Progenitor cell of endocrine pancreas (in vitro differentiated cells): ENCODE data around the gene TCF20. TPM values are rescaled to one million over a fixed set of nuclear protein-coding genes. Genes with fewer than 3 reads are reported as not detected.
A peak's percentile ranks its signal among the peaks of the same experiment; 100 is the strongest.

Source experiments
- DNase-seq: peaks from one replicate; pipeline ENCODE4 v3.0.0; 2021; ENCODE audit warnings: low spot score; ENCODE audit not compliant: unreplicated experiment
- H3K27ac Mint-ChIP-seq: 2 replicates; pipeline ENCODE4 v1.8.0; 2021; ENCODE audit warnings: mild to moderate bottlenecking, moderate library complexity, mixed read lengths
- H3K27me3 Mint-ChIP-seq: 2 replicates; pipeline ENCODE4 v1.8.0; 2021; ENCODE audit warnings: mixed read lengths
- H3K36me3 Mint-ChIP-seq: 2 replicates; pipeline ENCODE4 v1.8.0; 2022; ENCODE audit warnings: mixed read lengths; ENCODE audit not compliant: insufficient read depth
- H3K4me1 Mint-ChIP-seq: 2 replicates; pipeline ENCODE4 v1.8.0; 2021; ENCODE audit warnings: low read depth, mixed read lengths
- H3K4me3 Mint-ChIP-seq: 2 replicates; pipeline ENCODE4 v1.8.0; 2021; ENCODE audit warnings: low read depth, mild to moderate bottlenecking, moderate library complexity, mixed read lengths
- H3K9me3 Mint-ChIP-seq: 2 replicates; pipeline ENCODE4 v1.8.0; 2021; ENCODE audit warnings: low read depth, mixed read lengths
- total RNA-seq: library from RNA; stranded (reverse); gene quantifications from 2 replicates; pipeline ENCODE4 v1.2.1, GENCODE V29; 2021
- TF ChIP-seq, protein P1 (sequence below): fragments of 200-600 bp; sonication (generic); IDR thresholded peaks from one replicate; pipeline ENCODE4 v1.5.0; 2021; ENCODE audit warnings: antibody characterized with exemption, mild to moderate bottlenecking; ENCODE audit not compliant: unreplicated experiment

TCF20 gene
- total RNA-seq, 1 donor from 2014 or later: 68.5 TPM

DNA sequence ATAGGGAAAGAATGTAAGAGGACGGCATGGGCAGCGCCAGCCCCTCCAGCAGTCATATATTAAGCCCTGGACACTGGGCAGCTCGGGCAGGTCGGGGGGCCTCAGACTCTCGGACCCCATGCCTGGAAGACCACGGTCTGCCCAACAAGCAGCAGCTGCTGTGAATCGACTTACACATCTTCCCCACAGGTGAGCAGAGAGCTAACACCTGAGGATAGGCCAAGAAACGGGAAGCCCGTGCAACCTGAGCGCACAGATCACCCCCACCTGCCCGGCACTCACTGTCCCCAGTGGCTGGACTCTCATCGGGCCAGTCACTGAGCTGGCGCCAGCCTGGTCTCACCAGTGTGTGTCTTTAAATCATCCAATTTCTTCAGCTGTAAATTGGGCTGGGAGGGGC lies 4.7 kb upstream of the TCF20 start:
- Mint-ChIP-seq H3K27me3 (peaks cover 16% of the 10 kb centered on the region), H3K27ac (no peak overlapping the region), H3K9me3 (no peaks in the 10 kb centered on the region), H3K4me1 (peaks cover 5% of the 10 kb centered on the region), H3K4me3 (no peak overlapping the region), H3K36me3 (peaks cover 5% of the 10 kb centered on the region)
- TF ChIP-seq, protein P1, sequence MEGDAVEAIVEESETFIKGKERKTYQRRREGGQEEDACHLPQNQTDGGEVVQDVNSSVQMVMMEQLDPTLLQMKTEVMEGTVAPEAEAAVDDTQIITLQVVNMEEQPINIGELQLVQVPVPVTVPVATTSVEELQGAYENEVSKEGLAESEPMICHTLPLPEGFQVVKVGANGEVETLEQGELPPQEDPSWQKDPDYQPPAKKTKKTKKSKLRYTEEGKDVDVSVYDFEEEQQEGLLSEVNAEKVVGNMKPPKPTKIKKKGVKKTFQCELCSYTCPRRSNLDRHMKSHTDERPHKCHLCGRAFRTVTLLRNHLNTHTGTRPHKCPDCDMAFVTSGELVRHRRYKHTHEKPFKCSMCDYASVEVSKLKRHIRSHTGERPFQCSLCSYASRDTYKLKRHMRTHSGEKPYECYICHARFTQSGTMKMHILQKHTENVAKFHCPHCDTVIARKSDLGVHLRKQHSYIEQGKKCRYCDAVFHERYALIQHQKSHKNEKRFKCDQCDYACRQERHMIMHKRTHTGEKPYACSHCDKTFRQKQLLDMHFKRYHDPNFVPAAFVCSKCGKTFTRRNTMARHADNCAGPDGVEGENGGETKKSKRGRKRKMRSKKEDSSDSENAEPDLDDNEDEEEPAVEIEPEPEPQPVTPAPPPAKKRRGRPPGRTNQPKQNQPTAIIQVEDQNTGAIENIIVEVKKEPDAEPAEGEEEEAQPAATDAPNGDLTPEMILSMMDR: no peak
- no peak for DNase-seq

DNA sequence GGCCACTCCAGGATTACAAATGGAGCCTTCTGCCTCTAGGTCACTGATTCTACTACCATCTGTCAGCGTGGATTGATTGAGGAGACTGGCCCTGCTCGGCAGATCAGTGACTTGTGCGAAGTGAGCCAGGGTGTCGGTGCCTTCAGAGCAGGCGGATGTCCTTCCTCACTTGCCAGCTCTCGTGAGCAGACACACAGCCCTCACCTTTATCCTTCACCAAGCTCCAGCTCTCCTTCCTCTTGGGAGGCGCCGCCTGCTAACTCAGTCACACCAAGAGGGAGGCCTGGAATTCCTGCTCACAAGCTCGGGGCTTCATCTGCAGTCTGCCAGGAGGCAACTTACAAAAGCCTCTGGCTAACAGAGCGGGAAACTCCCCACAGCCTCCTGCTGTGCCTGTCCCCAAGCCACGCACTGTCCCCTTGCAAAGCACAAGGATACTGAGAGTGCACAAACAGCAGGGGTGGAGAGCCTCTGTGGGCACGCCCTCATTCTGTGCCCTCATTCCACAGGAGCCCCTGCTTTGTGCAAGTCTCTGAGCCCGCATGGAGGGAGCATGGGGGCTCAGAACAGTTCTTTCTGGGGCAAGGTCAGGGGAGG lies 3.5 kb upstream of the TCF20 start:
- H3K4me3 Mint-ChIP-seq: peak overlapping the region; percentile 31
- peaks cover 10% of the 10 kb centered on the region for H3K4me1 Mint-ChIP-seq

DNA sequence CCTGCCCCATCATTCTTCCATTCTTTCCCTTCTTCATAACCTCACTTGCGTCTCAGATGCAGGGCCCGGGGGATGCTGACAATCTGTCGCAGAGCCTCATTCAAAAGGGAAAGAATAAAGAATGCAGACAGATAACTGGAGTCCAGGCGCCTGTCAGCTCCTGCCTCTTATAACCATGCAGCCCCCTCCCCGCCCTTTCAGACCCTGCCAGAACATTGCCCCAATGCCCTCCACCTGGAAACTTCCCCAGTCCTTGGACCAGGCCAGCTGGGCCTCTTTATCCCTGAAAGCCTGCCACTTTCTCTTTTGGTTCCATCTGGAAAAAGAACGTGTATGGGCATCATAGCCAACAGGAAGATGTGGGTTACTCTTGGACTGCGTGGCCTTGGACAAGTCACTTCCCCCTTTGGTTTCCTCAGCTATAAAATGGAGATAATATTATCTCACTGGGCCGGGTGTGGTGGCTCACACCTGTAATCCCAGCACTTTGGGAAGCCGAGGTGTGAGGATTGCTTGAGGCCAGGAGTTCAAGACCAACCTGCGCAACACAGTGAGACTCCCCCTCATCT lies 2.1 kb upstream of the TCF20 start:
- peaks cover 21% of the 10 kb centered on the region for H3K4me1 Mint-ChIP-seq
- peaks cover 5% of the 10 kb centered on the region for H3K36me3 Mint-ChIP-seq
- H3K27ac Mint-ChIP-seq: no peak overlapping the region
- no peak for DNase-seq
- H3K27me3 Mint-ChIP-seq: peaks cover 9% of the 10 kb centered on the region
- H3K4me3 Mint-ChIP-seq: no peak overlapping the region
- H3K9me3 Mint-ChIP-seq: no peaks in the 10 kb centered on the region
- TF ChIP-seq, protein P1: no peak

More for the DNA sequence above, 3.5 kb upstream of the TCF20 start:
- no peak overlapping the region for H3K27ac Mint-ChIP-seq
- peaks cover 9% of the 10 kb centered on the region for H3K27me3 Mint-ChIP-seq
- no peak for DNase-seq
- H3K9me3 Mint-ChIP-seq: no peaks in the 10 kb centered on the region
- TF ChIP-seq, protein P1: no peak
- peaks cover 5% of the 10 kb centered on the region for H3K36me3 Mint-ChIP-seq

DNA sequence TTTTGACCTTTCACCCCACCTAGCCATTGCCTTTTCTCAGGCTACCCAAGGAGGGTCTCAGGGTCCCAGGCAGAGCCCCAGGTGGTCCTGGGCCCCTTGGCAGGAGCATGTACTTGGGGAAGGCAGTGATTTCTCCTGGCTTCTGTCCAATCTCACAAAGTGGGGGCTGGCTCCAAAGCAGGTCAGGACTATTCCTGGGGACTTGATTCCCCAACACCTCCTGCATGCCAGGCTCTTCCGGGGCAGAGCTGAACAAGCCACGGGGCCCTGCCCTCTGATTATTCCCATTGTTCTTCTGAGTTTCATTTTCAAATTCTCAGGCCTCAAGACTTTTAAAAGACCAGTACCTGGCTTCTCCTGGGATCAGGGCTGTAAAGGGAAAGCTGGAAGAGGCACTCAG lies 1.5 kb upstream of the TCF20 start:
- no peak overlapping the region for H3K27ac Mint-ChIP-seq
- H3K27me3 Mint-ChIP-seq: peaks cover 4% of the 10 kb centered on the region
- peaks cover under 1% of the 10 kb centered on the region for H3K36me3 Mint-ChIP-seq
- no peaks in the 10 kb centered on the region for H3K9me3 Mint-ChIP-seq
- TF ChIP-seq, protein P1: no peak
- H3K4me1 Mint-ChIP-seq: peaks cover 22% of the 10 kb centered on the region
- no peak for DNase-seq
- H3K4me3 Mint-ChIP-seq: peak overlapping the region; percentile 72

DNA sequence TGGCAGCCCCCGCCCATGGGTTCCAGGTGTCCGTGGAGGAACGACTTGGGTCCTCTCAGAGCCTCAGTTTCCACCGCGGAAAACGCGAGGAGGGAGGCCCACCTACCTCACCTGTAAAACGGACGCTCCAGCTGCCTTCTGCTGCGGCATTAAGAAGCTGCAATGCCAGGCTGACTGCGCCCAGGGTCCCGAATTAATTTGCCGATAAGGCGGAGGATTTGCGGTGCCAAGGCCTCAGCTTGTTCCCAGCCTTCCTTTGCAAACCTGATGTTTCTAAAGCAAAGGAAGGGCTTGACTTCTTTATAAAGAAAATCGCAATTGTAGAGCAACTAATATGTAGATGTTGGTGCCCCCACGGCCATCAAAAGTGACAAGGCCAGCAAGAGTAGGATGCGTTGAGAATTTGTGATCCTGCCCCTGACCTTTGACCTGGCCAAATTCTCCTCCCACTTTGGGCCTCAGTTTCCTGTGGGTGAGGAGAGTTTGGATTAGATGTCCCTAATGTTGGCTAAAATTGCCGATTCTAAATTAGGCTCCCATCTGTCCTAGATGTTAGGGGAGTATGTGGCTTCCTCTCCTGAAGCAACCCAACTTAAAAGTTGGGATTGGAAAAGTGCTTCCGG lies 849 bp upstream of the TCF20 start:
- TF ChIP-seq, protein P1: no peak
- DNase-seq: no peak
- Mint-ChIP-seq H3K4me1 (peaks cover 22% of the 10 kb centered on the region), H3K4me3 (peak overlapping the region; percentile 72), H3K9me3 (no peaks in the 10 kb centered on the region), H3K27me3 (peaks cover 3% of the 10 kb centered on the region), H3K27ac (no peak overlapping the region), H3K36me3 (no peaks in the 10 kb centered on the region)
